Small intestine (tissue), 7 donors: ENCODE measurements around the gene SNRNP35. TPM values are rescaled to one million over a fixed set of nuclear protein-coding genes. Genes with fewer than 3 reads are reported as not detected.

Experiments
- DNase-seq, 2 donors: peaks; one replicate each; pipeline versions ENCODE4 v3.0.0 to v3.0.0-alpha.2; 2013
- FAIRE-seq: peaks from 2 replicates; lab custom pipeline; 2012; peaks lifted over from hg19 to GRCh38; lab: Jason Lieb, UNC
- H3K27ac ChIP-seq, 3 donors: one replicate each; pipeline ENCODE4 v1.5.1; 2013; ENCODE audit warnings: low read length in 2 of 3, mild to moderate bottlenecking in 2 of 3, control low read depth in 1 of 3, inconsistent platforms in 1 of 3, low read depth in 1 of 3, moderate library complexity in 1 of 3
- H3K27me3 ChIP-seq, 3 donors: one replicate each; pipeline ENCODE4 v1.6.1; 2013; ENCODE audit warnings: low read length in 3 of 3, inconsistent platforms in 1 of 3; ENCODE audit not compliant: control insufficient read depth in 3 of 3, insufficient read depth in 3 of 3
- H3K36me3 ChIP-seq, 3 donors: one replicate each; pipeline ENCODE4 v1.6.1; 2013; ENCODE audit warnings: low read length in 3 of 3, inconsistent platforms in 1 of 3, low read depth in 1 of 3, mild to moderate bottlenecking in 1 of 3, moderate library complexity in 1 of 3; ENCODE audit not compliant: control insufficient read depth in 3 of 3, insufficient read depth in 2 of 3
- H3K4me1 ChIP-seq, 3 donors: one replicate each; pipeline ENCODE4 v1.6.1; 2013; ENCODE audit warnings: low read length in 2 of 3, inconsistent platforms in 1 of 3, low read depth in 1 of 3, mild to moderate bottlenecking in 1 of 3, moderate library complexity in 1 of 3; ENCODE audit not compliant: control insufficient read depth in 3 of 3, insufficient read depth in 2 of 3
- H3K4me3 ChIP-seq, 3 donors: one replicate each; pipeline ENCODE4 v1.5.1; 2013; ENCODE audit warnings: low read length in 3 of 3, control low read depth in 1 of 3, inconsistent platforms in 1 of 3, low read depth in 1 of 3, mild to moderate bottlenecking in 1 of 3, moderate library complexity in 1 of 3
- H3K9me3 ChIP-seq, 2 donors: one replicate each; pipeline ENCODE4 v1.6.1; 2013; ENCODE audit warnings: low read depth in 1 of 2, low read length in 1 of 2; ENCODE audit not compliant: control insufficient read depth in 2 of 2, insufficient read depth in 1 of 2
- WGBS, 3 donors: extraction: QIAGEN DNeasy Blood & Tissue Kit; methylation state at CpG; one replicate each; pipeline ENCODE4 v1.1.7; 2013; 5-methylcytosine and 5-hydroxymethylcytosine counted together
- polyA plus RNA-seq, 4 donors: library from polyadenylated mRNA; stranded (reverse) in 3 of 4; unstranded in 1 of 4; fragments of 200-250 nt in 3 of 4; fragments of 120-200 nt in 1 of 4; gene quantifications; one replicate each; pipeline versions ENCODE4 v1.2.1 to v1.2.3, GENCODE V29; 2013
- donor health status: healthy with polysubstance abuse.
- donor health status: control.
- donor health status: control.
- donor health status: Bipolar disorder and iron deficiency.
- donor health status: healthy.

Gene SNRNP35
- polyA plus RNA-seq, 4 donors = 25.0 to 51.4 (median 31.8) TPM

DNA sequence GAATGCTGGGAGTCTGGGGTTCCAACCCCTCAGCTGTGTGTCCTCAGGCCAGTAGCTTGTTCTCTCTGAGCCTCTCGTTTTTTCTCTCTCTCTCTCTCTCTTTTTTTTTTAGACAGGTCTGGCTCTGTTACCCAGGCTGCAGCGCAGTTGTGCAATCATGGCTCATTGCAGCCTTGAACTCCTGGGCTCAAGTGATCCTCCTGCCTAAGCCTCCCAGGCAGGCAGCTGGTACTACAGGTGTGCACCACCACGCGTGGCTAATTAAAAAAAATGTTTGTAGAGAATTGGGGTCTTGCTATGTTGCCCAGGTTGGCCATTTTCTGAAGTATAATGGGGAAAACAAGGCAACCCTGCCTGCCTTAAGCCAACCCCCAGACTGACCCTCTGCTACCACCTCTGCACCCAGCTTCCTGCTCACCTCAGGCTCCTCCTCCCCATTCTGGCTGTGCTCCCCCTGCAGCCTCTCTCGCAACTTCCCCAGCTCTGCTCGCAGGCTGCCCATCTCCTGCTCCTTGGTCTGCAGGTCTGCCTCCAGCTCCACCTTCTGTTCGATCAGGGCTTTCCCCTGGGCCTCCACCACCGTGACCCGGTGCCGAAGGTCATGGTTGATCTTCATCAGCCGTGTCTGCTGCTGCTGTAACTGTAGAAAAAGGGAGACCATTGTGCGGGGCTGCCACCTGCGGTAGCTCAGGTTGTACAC, 40.3 kb downstream of the SNRNP35 start:
- H3K4me1 ChIP-seq = no peaks in the 10 kb centered on the region
- H3K27ac ChIP-seq = no peak overlapping the region
- no peaks in the 10 kb centered on the region for H3K27me3 ChIP-seq
- DNase-seq = no peak
- H3K9me3 ChIP-seq = no peaks in the 10 kb centered on the region
- no peak for FAIRE-seq
- peaks cover 0 to 36% (median 0%) of the 10 kb centered on the region in 3 donors for H3K36me3 ChIP-seq
- WGBS, 3 donors = 89 to 94% (median 92%) methylated on average over 13 of the region's 13 CpGs
- no peak overlapping the region for H3K4me3 ChIP-seq

- no peaks in the 10 kb centered on the region for H3K4me1 ChIP-seq
- DNase-seq = no peak
- no peaks in the 10 kb centered on the region for H3K9me3 ChIP-seq
- peaks cover 0 to 33% (median 0%) of the 10 kb centered on the region in 3 donors for H3K36me3 ChIP-seq
- H3K4me3 ChIP-seq = no peak overlapping the region
- H3K27ac ChIP-seq = no peak overlapping the region
- no peak for FAIRE-seq
- WGBS, 3 donors = 88 to 90% (median 89%) methylated on average over 16 of the region's 16 CpGs
- H3K27me3 ChIP-seq = no peaks in the 10 kb centered on the region
Observed at GRCh38 chr12:123499332-123499731, 41.4 kb downstream of the SNRNP35 start.

DNA sequence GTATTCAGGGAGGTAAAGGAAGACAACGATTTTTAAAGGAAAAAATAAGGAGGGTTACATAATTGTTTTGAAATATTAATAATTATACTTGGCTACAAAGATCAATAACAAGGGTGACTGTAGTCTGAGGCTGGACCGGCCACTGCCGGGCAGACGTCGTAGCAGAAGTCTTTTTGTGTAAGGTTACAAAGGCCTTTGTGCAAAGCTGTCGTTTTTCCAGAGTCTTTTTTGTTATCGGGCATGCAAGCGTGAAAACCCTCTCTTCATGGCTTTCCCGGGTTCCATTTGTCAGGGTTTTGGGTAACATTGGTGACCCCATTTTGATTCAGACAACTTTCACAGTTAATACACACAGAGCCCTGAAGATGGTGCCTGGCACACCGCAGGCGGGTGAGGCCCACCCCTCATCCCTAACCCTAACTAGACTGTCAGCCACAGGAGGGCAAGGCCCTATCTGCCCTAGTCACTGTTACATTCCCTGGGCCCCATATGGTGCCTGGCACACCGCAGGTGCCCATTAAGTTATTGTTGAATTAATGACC, 44.3 kb downstream of the SNRNP35 start:
- Histone ChIP-seq H3K36me3 (peaks cover 0 to 35% (median 0%) of the 10 kb centered on the region in 3 donors), H3K27me3 (no peaks in the 10 kb centered on the region), H3K9me3 (peaks cover 0 to 3% of the 10 kb centered on the region in 2 donors), H3K27ac (no peak overlapping the region), H3K4me1 (no peaks in the 10 kb centered on the region), H3K4me3 (no peak overlapping the region)
- WGBS, 3 donors = 88 to 91% (median 90%) methylated on average over 12 of the region's 12 CpGs
- FAIRE-seq (no peak), DNase-seq (no peak)

GRCh38 chr12:123506059-123506842, 48.3 kb downstream of the SNRNP35 start:
- H3K4me3 ChIP-seq = no peak overlapping the region
- peaks cover 0 to 26% (median 0%) of the 10 kb centered on the region in 3 donors for H3K36me3 ChIP-seq
- H3K9me3 ChIP-seq = peaks cover 0 to 3% of the 10 kb centered on the region in 2 donors
- no peaks in the 10 kb centered on the region for H3K4me1 ChIP-seq
- no peak overlapping the region for H3K27ac ChIP-seq
- 94 to 97% (median 95%) methylated on average over 17 of the region's 17 CpGs for WGBS, 3 donors
- H3K27me3 ChIP-seq = no peaks in the 10 kb centered on the region
- FAIRE-seq (no peak), DNase-seq (no peak)

DNA sequence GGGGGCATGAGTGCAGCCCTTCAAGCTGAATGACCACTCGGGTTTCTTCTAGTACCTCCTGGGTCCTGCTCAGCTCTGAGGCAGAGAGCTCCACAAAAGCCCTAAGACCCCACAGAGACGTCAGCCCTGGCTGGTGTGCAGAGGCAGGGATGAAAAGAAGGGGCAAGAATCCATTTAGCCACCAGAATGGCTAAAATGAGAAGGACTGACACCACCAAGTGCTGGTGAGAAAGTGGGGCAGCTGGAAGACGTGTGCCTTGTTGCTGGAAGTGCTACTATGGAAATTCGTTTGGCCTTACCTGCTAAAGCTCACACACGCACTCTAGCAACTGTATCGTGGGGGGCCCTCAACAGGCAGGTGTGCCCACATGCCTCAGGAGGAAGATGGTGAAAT, 48.9 kb downstream of the SNRNP35 start:
- DNase-seq = no peak
- WGBS, 3 donors = 89 to 93% (median 90%) methylated on average over 6 of the region's 6 CpGs
- no peak for FAIRE-seq

DNA sequence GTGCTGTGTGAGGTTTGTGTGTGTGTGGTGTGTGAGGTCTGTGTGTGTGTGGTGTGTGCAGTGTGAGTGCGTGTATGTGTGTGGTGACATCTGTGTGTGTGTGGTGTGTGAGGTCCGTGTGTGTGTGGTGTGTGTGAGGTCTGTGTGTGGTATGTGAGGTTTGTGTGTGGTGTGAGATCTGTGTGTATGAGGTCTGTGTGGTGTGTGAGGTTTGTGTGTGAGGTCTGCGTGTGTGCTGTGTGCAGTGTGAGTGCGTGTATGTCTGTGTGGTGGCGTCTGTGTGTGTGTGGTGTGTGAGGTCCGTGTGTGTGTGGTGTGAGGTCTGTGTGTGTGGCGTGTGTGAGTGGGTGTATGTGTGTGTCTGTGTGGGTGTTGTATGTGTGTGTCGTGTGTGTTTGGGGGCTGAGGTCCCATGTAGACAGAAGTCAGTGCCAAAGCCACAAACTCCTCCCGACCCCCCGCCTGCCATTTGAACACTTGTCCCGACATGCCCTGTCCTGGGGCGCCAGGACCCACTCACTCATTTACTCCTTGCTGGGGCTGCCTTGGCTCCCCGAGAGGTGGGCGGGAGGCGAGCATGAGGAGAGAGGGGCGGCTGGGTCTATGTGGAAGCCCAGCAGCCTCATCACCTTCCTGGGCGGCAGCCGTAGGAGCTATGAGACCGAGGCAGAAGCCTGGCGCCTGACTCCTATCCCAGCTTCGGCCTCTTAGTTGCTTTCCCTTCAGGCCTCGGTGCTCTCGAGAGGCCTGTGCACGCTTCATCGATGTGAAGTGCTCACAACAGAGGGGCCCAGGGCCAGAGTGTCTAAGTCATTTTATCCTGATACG, 55.1 kb downstream of the SNRNP35 start:
- Histone ChIP-seq H3K4me3 (no peak overlapping the region), H3K4me1 (no peaks in the 10 kb centered on the region), H3K9me3 (no peaks in the 10 kb centered on the region), H3K36me3 (peaks cover 0 to 35% (median 0%) of the 10 kb centered on the region in 3 donors), H3K27ac (no peak overlapping the region), H3K27me3 (no peaks in the 10 kb centered on the region)
- no peak for FAIRE-seq
- DNase-seq = no peak
- WGBS, 3 donors = 89 to 96% (median 91%) methylated on average over 26 of the region's 26 CpGs

More for the DNA sequence above, 48.9 kb downstream of the SNRNP35 start:
- H3K4me1 ChIP-seq = no peaks in the 10 kb centered on the region
- no peaks in the 10 kb centered on the region for H3K27me3 ChIP-seq
- H3K4me3 ChIP-seq = no peak overlapping the region
- no peak overlapping the region for H3K27ac ChIP-seq
- H3K9me3 ChIP-seq = peaks cover 0 to 3% of the 10 kb centered on the region in 2 donors
- H3K36me3 ChIP-seq = peaks cover 0 to 26% (median 0%) of the 10 kb centered on the region in 3 donors

GRCh38 chr12:123513805-123514204, 55.9 kb downstream of the SNRNP35 start:
- H3K36me3 ChIP-seq = peaks cover 0 to 38% (median 0%) of the 10 kb centered on the region in 3 donors
- no peaks in the 10 kb centered on the region for H3K27me3 ChIP-seq
- FAIRE-seq = no peak
- no peaks in the 10 kb centered on the region for H3K4me1 ChIP-seq
- H3K27ac ChIP-seq = no peak overlapping the region
- H3K4me3 ChIP-seq = no peak overlapping the region
- H3K9me3 ChIP-seq = no peaks in the 10 kb centered on the region
- 60 to 71% (median 64%) methylated on average over 13 of the region's 13 CpGs for WGBS, 3 donors
- DNase-seq = no peak
